ENCODE data around the gene KDM4C. TPM values are rescaled to one million over a fixed set of nuclear protein-coding genes. Genes with fewer than 3 reads are reported as not detected.

Gene KDM4C
- total RNA-seq, 2 donors from 2014 or later = 11.0 to 11.9 TPM

DNA sequence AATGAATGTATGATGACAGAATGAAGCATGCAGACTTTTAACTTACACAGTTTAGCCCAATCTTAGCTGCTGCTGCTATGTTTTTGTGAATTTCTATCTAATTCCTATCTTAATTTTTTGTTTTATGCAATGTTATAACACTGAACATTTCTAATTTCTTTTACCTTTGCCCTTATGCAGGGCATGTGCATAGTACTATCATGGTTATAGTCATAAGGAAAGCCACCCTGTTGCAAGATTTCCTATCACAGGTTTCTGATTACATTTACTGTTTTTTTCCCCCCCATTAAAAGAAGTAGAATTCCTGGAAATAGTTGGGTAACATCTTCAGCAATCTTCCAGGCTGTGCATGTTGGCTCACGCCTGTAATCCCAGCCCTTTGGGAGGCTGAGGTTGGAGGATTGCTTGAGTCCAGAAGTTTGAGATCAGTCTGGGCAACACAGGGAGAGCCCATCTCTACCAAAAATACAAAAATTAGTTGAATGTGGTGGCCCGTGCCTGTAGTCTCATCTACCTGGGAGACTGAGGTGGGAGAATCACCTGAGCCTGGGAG, 164.4 kb downstream of the KDM4C start:
- Histone ChIP-seq H3K36me3 (no peaks in the 10 kb centered on the region), H3K9me3 (no peaks in the 10 kb centered on the region), H3K4me3 (no peak overlapping the region), H3K4me1 (peaks cover 0 to 11% of the 10 kb centered on the region in 2 donors), H3K27ac (no peak overlapping the region), H3K27me3 (no peaks in the 10 kb centered on the region)
- TF ChIP-seq, protein P1, sequence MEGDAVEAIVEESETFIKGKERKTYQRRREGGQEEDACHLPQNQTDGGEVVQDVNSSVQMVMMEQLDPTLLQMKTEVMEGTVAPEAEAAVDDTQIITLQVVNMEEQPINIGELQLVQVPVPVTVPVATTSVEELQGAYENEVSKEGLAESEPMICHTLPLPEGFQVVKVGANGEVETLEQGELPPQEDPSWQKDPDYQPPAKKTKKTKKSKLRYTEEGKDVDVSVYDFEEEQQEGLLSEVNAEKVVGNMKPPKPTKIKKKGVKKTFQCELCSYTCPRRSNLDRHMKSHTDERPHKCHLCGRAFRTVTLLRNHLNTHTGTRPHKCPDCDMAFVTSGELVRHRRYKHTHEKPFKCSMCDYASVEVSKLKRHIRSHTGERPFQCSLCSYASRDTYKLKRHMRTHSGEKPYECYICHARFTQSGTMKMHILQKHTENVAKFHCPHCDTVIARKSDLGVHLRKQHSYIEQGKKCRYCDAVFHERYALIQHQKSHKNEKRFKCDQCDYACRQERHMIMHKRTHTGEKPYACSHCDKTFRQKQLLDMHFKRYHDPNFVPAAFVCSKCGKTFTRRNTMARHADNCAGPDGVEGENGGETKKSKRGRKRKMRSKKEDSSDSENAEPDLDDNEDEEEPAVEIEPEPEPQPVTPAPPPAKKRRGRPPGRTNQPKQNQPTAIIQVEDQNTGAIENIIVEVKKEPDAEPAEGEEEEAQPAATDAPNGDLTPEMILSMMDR (IDR thresholded peaks at IDR 0.05) = no peak
- no peak for DNase-seq (ENCODE audit: low spot score)

- TF ChIP-seq, protein P1 (IDR thresholded peaks at IDR 0.05) = no peak
- H3K4me1 ChIP-seq = peaks cover 0 to 11% of the 10 kb centered on the region in 2 donors
- H3K27me3 ChIP-seq = no peaks in the 10 kb centered on the region
- no peaks in the 10 kb centered on the region for H3K36me3 ChIP-seq
- DNase-seq (ENCODE audit: low spot score) = no peak
- H3K27ac ChIP-seq = no peak overlapping the region
- H3K4me3 ChIP-seq = no peak overlapping the region
- no peaks in the 10 kb centered on the region for H3K9me3 ChIP-seq
Observed at GRCh38 chr9:6922680-6923079, 164.9 kb downstream of the KDM4C start.

- TF ChIP-seq, protein P1 (IDR thresholded peaks at IDR 0.05) = no peak
- H3K27ac ChIP-seq = no peak overlapping the region
- DNase-seq (ENCODE audit: low spot score) = no peak
- no peaks in the 10 kb centered on the region for H3K9me3 ChIP-seq
- H3K27me3 ChIP-seq = no peaks in the 10 kb centered on the region
- H3K36me3 ChIP-seq = no peaks in the 10 kb centered on the region
- H3K4me1 ChIP-seq = peaks cover 0 to 11% of the 10 kb centered on the region in 2 donors
- no peak overlapping the region for H3K4me3 ChIP-seq
Observed at GRCh38 chr9:6923086-6923485, 165.3 kb downstream of the KDM4C start.

- TF ChIP-seq, protein P1 (IDR thresholded peaks at IDR 0.05) = no peak
- Histone ChIP-seq H3K9me3 (no peaks in the 10 kb centered on the region), H3K27me3 (no peaks in the 10 kb centered on the region), H3K4me1 (peaks cover 0 to 11% of the 10 kb centered on the region in 2 donors), H3K4me3 (no peak overlapping the region), H3K27ac (no peak overlapping the region), H3K36me3 (no peaks in the 10 kb centered on the region)
- DNase-seq (ENCODE audit: low spot score) = no peak
Observed at GRCh38 chr9:6924149-6924548, 166.4 kb downstream of the KDM4C start.

GRCh38 chr9:6924988-6925563, 167.3 kb downstream of the KDM4C start:
- no peak overlapping the region for H3K27ac ChIP-seq
- H3K4me3 ChIP-seq = no peak overlapping the region
- no peaks in the 10 kb centered on the region for H3K9me3 ChIP-seq
- TF ChIP-seq, protein P1 (IDR thresholded peaks at IDR 0.05) = no peak
- peaks cover 0 to 11% of the 10 kb centered on the region in 2 donors for H3K4me1 ChIP-seq
- no peak for DNase-seq (ENCODE audit: low spot score)
- H3K27me3 ChIP-seq = no peaks in the 10 kb centered on the region
- H3K36me3 ChIP-seq = no peaks in the 10 kb centered on the region

DNA sequence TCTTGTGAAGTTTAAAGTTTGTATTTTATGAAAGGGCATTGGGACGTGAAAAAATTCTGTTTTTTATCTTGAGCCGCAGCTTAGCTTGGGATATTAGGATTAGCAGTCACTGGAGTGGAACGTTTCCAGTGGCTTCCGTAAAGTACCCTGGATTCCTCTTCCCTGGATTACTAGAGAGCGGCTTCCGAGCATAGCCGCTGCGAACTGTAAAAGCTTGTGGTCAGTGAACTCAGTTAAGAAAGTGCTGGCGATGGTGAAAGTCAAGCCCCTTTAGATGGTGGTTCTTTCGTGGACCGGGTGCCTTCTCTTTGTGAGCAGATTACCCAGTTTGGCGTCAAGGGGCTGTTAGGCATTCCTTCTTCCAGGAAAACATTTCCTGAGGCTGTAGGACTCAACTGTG, 168.1 kb downstream of the KDM4C start:
- H3K4me3 ChIP-seq = no peak overlapping the region
- TF ChIP-seq, protein P1 (IDR thresholded peaks at IDR 0.05) = no peak
- no peak overlapping the region for H3K27ac ChIP-seq
- DNase-seq (ENCODE audit: low spot score) = no peak
- no peaks in the 10 kb centered on the region for H3K36me3 ChIP-seq
- peaks cover 0 to 11% of the 10 kb centered on the region in 2 donors for H3K4me1 ChIP-seq
- H3K9me3 ChIP-seq = no peaks in the 10 kb centered on the region
- no peaks in the 10 kb centered on the region for H3K27me3 ChIP-seq
